AG04449 (cell line): ENCODE data around the gene TOR2A.
A peak's percentile ranks its signal among the peaks of the same experiment; 100 is the strongest.

Source experiments
- CTCF ChIA-PET: fragments of 350-600 bp; formaldehyde crosslinking; extraction: SDS; loops from one replicate; lab custom pipeline; 2021; ENCODE audit warnings: antibody characterized with exemption; lab: Yijun Ruan, JAX
- POLR2A ChIA-PET: fragments of 400-600, 350-600 bp; formaldehyde crosslinking; extraction: SDS; loops from one replicate; lab custom pipeline; 2020; ENCODE audit warnings: antibody characterized with exemption, inconsistent platforms; lab: Yijun Ruan, JAX
- DNase-seq: peaks from one replicate; pipeline ENCODE4 v3.0.0-alpha.2; 2010; ENCODE audit warnings: low read depth, low spot score
- H3K4me3 ChIP-seq: 2 replicates; pipeline ENCODE4 v1.5.1; 2011; ENCODE audit warnings: low read depth, mild to moderate bottlenecking, control low read depth, low read length
- TF ChIP-seq, protein P1 (sequence below): IDR thresholded peaks from one replicate; pipeline ENCODE4 v1.5.1; 2011; ENCODE audit warnings: mild to moderate bottlenecking, moderate library complexity, low read length, control low read depth, inconsistent platforms; ENCODE audit not compliant: insufficient read depth; ENCODE audit errors: missing control alignments

Gene TOR2A

DNA sequence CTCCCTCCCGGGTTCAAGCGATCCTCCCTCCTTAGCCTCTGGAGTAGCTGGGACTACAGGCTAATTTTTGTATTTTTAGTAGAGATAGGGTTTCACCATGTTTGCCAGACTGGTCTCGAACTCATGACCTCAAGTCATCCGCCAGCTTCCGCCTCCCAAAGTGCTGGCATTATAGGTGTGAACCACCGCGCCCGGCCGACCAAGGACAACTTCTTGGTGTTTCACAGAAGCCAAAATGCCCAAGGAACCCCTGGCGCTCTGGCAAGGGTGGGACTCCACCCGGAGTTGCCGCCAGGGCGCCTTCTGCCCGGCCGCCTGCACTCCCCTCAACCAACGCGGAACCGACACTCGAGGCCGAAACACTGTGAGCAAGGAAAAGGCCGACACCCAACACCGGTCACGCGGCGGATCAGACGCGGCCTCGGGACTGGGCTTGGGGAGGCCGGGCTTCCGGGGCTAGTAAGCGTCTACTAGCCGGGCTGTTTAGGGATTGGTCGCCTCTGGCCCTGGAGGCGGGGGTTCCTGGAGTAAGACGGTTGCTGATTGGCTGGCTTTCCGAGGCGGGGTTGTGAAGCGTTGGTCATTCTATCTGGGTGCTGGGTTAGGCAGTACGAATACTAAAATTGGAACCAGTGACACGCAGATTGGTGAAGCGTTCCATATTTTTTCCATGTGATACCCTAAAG, 36.0 kb downstream of the TOR2A start:
- CTCF ChIA-PET, result no interaction called here
- H3K4me3 ChIP-seq, result peak overlapping the region; percentile 50
- POLR2A ChIA-PET, result no interaction called here
- TF ChIP-seq, protein P1, sequence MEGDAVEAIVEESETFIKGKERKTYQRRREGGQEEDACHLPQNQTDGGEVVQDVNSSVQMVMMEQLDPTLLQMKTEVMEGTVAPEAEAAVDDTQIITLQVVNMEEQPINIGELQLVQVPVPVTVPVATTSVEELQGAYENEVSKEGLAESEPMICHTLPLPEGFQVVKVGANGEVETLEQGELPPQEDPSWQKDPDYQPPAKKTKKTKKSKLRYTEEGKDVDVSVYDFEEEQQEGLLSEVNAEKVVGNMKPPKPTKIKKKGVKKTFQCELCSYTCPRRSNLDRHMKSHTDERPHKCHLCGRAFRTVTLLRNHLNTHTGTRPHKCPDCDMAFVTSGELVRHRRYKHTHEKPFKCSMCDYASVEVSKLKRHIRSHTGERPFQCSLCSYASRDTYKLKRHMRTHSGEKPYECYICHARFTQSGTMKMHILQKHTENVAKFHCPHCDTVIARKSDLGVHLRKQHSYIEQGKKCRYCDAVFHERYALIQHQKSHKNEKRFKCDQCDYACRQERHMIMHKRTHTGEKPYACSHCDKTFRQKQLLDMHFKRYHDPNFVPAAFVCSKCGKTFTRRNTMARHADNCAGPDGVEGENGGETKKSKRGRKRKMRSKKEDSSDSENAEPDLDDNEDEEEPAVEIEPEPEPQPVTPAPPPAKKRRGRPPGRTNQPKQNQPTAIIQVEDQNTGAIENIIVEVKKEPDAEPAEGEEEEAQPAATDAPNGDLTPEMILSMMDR, result peak; percentile 7
- DNase-seq, result peak; percentile 75

DNA sequence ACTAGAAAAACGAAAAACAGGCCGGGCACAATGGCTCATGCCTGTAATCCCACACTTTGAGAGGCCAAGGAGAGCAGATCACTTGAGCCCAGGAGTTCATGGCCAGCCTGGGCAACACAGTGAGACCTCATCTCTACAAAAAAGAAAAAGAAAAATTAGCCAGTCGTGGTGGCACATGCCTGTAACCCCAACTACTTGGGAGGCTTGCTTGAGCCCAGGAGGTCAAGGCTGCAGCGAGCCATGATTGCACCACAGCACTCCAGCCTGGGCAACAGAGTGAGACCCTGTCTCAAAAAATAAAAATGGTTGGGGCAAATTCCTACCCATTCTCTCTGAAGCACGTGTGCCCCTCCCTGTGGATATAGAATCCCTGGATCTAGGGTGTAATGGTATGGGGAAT, 36.7 kb downstream of the TOR2A start:
- POLR2A ChIA-PET, result interaction anchor here (0.6 kb wide), 1 partner anchor 80 kb away, joined by 4 read pairs; no protein-coding TSS in a partner anchor
- CTCF ChIA-PET, result no interaction called here
- no peak overlapping the region for H3K4me3 ChIP-seq
- DNase-seq, result no peak
- TF ChIP-seq, protein P1, result no peak

DNA sequence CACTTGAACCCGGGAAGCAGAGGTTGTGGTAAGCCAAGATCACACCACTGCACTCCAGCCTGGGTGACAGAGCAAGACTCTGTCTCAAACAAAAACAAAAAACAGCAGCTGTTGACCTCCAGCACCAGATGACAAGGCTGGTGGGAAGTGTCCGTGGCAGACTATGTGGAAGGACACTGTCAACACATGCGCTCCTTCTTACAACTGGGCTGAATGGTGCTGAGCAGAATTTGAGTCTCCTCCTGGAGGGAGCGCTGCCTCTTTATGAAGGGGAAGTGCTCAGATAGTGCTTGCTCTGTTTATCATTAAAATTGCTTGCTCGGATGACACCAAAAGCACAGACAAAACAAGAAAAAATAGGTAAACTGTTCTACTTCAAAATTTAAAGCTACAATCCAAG, 37.5 kb downstream of the TOR2A start:
- ChIA-PET CTCF (interaction anchor here (1.0 to 1.3 kb wide), 2 partner anchors 37 to 172 kb away, joined by 3 to 4 read pairs; partner anchors contain the start of gene TOR2A), POLR2A (no interaction called here)
- TF ChIP-seq, protein P1, result no peak
- DNase-seq, result no peak
- H3K4me3 ChIP-seq, result no peak overlapping the region

DNA sequence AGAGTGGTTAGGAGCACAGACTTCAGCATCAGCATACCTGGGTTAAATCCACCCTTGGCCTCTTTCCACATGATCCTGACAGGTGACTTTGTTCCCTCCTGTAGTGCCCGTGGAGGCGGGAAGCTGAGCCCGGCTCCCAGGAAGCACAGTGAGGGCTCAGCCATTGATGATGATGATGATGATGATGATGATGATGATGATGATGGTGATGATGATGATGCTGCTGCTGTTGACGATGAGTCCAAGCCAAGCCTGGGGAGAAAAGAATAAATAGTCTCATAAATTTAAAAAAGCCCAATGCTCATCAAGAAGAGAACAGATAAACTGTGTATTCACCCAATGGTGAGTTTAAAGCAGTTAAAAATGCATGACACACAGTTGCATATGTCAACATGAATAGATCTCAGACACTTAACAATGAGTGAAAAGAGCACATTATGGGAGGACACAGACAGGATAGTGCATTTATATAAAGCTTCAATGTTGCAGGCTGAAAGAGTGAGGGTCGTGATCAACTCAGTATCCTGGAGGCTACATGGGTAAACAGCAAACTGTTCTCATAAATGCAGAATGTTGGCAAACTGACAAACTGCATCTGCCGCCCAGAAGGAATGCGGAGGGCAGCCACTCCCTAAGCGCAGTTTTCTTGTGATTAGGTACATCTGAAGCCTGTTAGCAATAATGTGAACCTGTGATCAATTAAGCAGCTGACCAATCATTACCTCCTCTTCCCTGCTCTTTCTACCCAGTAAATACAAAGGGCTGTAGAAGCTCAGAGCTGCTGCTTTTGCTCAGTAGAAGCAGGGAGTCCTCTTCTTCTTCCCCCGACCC, 40.0 kb downstream of the TOR2A start:
- no peak for DNase-seq
- CTCF ChIA-PET, result interaction anchor here (0.9 to 2.7 kb wide), 3 partner anchors 12 to 40 kb away, joined by 3 to 9 read pairs (median 3); partner anchors contain the start of gene TOR2A
- POLR2A ChIA-PET, result no interaction called here
- H3K4me3 ChIP-seq, result no peak overlapping the region
- TF ChIP-seq, protein P1, result no peak

DNA sequence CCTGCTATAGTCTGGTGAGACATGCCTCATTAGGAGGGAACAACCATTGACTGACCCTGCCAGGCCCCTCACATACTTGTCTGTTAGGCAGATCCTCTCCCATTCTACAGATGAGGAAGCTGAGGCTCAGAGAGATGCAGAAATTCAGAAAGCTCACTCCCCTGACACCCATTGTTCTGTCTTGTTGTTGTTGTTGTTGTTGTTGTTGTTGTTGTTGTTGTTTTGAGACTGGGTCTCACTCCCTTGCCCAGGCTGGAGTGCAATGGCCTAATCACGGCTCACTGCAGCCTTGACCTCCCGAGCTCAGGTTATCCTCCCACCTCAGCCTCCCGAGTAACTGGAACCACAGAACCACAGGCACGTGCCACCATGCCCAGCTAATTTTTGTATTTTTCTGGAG, 41.4 kb downstream of the TOR2A start:
- POLR2A ChIA-PET, result no interaction called here
- no peak overlapping the region for H3K4me3 ChIP-seq
- TF ChIP-seq, protein P1, result no peak
- no peak for DNase-seq
- CTCF ChIA-PET, result interaction anchor here (2.7 kb wide), 1 partner anchor 41 kb away, joined by 9 read pairs; the partner anchor contains the start of gene TOR2A

DNA sequence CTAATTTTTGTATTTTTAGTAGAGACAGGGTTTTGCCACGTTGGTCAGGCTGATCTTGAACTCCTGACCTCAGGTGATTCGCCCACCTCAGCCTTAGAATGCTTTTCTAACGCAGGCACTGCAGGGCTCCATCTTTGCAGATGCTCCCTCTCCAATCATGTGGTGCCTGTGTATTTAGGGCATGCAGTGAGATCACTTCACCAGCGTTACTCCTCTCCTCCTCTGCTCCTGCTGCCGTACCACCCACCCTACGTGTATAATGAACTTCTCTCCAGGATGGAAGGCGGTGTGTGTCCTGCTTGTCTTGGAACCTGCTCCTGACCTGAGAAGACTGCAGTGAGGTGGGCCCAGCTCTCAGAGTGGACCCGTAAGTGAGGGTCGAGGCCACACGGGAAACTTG, 42.0 kb downstream of the TOR2A start:
- no peak overlapping the region for H3K4me3 ChIP-seq
- CTCF ChIA-PET, result no interaction called here
- TF ChIP-seq, protein P1, result no peak
- POLR2A ChIA-PET, result interaction anchor here (1.2 kb wide), 1 partner anchor 9 kb away, joined by 3 read pairs; no protein-coding TSS in a partner anchor
- no peak for DNase-seq
